Panc1 (cell line): Measurements from ENCODE around the gene DLGAP1. TPM values are rescaled to one million over a fixed set of nuclear protein-coding genes. Genes with fewer than 3 reads are reported as not detected.

Source experiments
- ATAC-seq: fragments of 200-7000 bp; cut with Tn5 transposase; 2 replicates; pipeline ENCODE4 v1.9.1; 2020; ENCODE audit warnings: mild to moderate bottlenecking, moderate library complexity
- BruUV-seq: library from RNA; stranded (reverse); fragments of 400-500 nt; replicated peaks from 2 replicates; lab custom pipeline; 2021; lab: Mats Ljungman, UMichigan
- CTCF ChIA-PET: fragments of 300-600 bp; sonication (Branson Sonifier 250); formaldehyde crosslinking; loops from one replicate; lab custom pipeline; 2022; ENCODE audit warnings: antibody characterized with exemption; lab: Charles Lee
- POLR2A ChIA-PET: fragments of 300-600 bp; sonication (Branson Sonifier 250); formaldehyde crosslinking; loops from one replicate; lab custom pipeline; 2022; ENCODE audit warnings: antibody characterized with exemption; lab: Charles Lee
- DNase-seq: peaks from one replicate; pipeline ENCODE4 v3.0.0-alpha.2; 2010; ENCODE audit warnings: low read depth, low spot score
- H3K27ac ChIP-seq: 2 replicates; pipeline ENCODE4 v1.5.1; 2011; ENCODE audit warnings: mild to moderate bottlenecking, low read length, inconsistent platforms
- H3K27me3 ChIP-seq: fragments of 200-500 bp; sonication (Bioruptor generic); 2 replicates; pipeline ENCODE4 v1.6.0; 2014; ENCODE audit warnings: low read length, inconsistent platforms; ENCODE audit not compliant: control insufficient read depth, insufficient read depth
- H3K36me3 ChIP-seq: fragments of 200-500 bp; sonication (Bioruptor generic); 2 replicates; pipeline ENCODE4 v1.5.1; 2014; ENCODE audit warnings: inconsistent platforms, mild to moderate bottlenecking, low read length, moderate library complexity; ENCODE audit not compliant: control insufficient read depth, insufficient read depth
- H3K4me1 ChIP-seq: 2 replicates; pipeline ENCODE4 v1.5.1; 2011; ENCODE audit warnings: inconsistent platforms, mild to moderate bottlenecking, low read length, moderate library complexity; ENCODE audit not compliant: control insufficient read depth, insufficient read depth
- H3K4me3 ChIP-seq, 2 experiments: 2 replicates each; pipeline ENCODE4 v1.5.1; 2011 to 2012; ENCODE audit warnings: low read depth in 2 of 2, low read length in 2 of 2, mild to moderate bottlenecking in 2 of 2, inconsistent platforms in 1 of 2, moderate library complexity in 1 of 2
- H3K9me3 ChIP-seq: fragments of 200-500 bp; sonication (Bioruptor generic); 2 replicates; pipeline ENCODE4 v1.5.1; 2014; ENCODE audit warnings: low read depth, mild to moderate bottlenecking, inconsistent platforms, low read length, moderate library complexity; ENCODE audit not compliant: control insufficient read depth, insufficient read depth
- CTCF ChIP-seq: fragments of 450-650 bp; IDR thresholded peaks from 2 replicates; pipeline ENCODE4 v1.5.1; 2017; ENCODE audit warnings: mild to moderate bottlenecking
- POLR2AphosphoS5 ChIP-seq: IDR thresholded peaks from 2 replicates; pipeline ENCODE4 v1.6.1; 2012; ENCODE audit warnings: mild to moderate bottlenecking, low read depth, low read length, moderate library complexity
- REST ChIP-seq, 2 experiments: IDR thresholded peaks; 2 replicates each; pipeline ENCODE4 v1.6.1; 2011 to 2012; ENCODE audit warnings: low read depth in 2 of 2, control low read depth in 1 of 2, low read length in 1 of 2, mild to moderate bottlenecking in 1 of 2, moderate library complexity in 1 of 2; ENCODE audit not compliant: insufficient read depth in 1 of 2
- SIN3A ChIP-seq: IDR thresholded peaks from 2 replicates; pipeline ENCODE4 v1.6.1; 2012; ENCODE audit warnings: low read depth, mild to moderate bottlenecking, low read length, moderate library complexity, borderline replicate concordance; ENCODE audit not compliant: insufficient read depth
- TCF7L2 ChIP-seq: IDR thresholded peaks from 2 replicates; pipeline ENCODE4 v1.6.1; 2011; ENCODE audit warnings: mild to moderate bottlenecking, low read depth, low read length, inconsistent platforms
- in situ Hi-C: cut with HindIII; loops from 2 replicates; pipeline ENCODE4 v1.10.0; 2016; ENCODE audit warnings: low sequenced_read_pairs, low pct_unique_long_range_greater_than_20kb
- intact Hi-C: fragments of 100-400 bp; cut with micrococcal nuclease; formaldehyde crosslinking; loops from one replicate; pipeline ENCODE4 v1.10.0; 2022; ENCODE audit not compliant: unreplicated experiment
- total RNA-seq: library from RNA; stranded (reverse); gene quantifications from one replicate; pipeline ENCODE4 v1.2.1, GENCODE V29; 2021; ENCODE audit not compliant: unreplicated experiment

DLGAP1 gene
- total RNA-seq, 1 experiment from 2014 or later = 1.8 TPM

- ChIA-PET POLR2A (no interaction called here), CTCF (no interaction called here)
- Histone ChIP-seq H3K36me3 (no peaks in the 10 kb centered on the region), H3K9me3 (no peaks in the 10 kb centered on the region), H3K4me1 (no peaks in the 10 kb centered on the region), H3K4me3 (no peak overlapping the region), H3K27ac (no peak overlapping the region), H3K27me3 (no peaks in the 10 kb centered on the region)
- in situ Hi-C loops (no loop called here), intact Hi-C loops (no loop called here)
- ATAC-seq (no peak), DNase-seq (no peak)
- TF ChIP-seq SIN3A = no peak
- TF ChIP-seq TCF7L2 = no peak
- no peak for TF ChIP-seq REST (IDR thresholded peaks at IDR 0.05; ENCODE audit: insufficient read depth in 1 of 2, low read depth in 2 of 2, low read length in 1 of 2)
- no peak for TF ChIP-seq CTCF
- no peak for TF ChIP-seq POLR2AphosphoS5
- BruUV-seq = no TSS peak
These were observed 481.8 kb downstream of the DLGAP1 start for GRCh38 chr18:3973191-3973850.

GRCh38 chr18:3972291-3972930 lies 482.7 kb downstream of the DLGAP1 start:
- POLR2A ChIA-PET = no interaction called here
- Histone ChIP-seq H3K36me3 (no peaks in the 10 kb centered on the region), H3K9me3 (no peaks in the 10 kb centered on the region), H3K4me1 (no peaks in the 10 kb centered on the region; the same call in 1 of the 2 replicates), H3K4me3 (no peak overlapping the region), H3K27me3 (no peaks in the 10 kb centered on the region), H3K27ac (no peak overlapping the region)
- no TSS peak for BruUV-seq
- no peak for ATAC-seq
- intact Hi-C loops (no loop called here), in situ Hi-C loops (no loop called here)
- CTCF ChIA-PET = no interaction called here
- DNase-seq = no peak
- no peak for TF ChIP-seq REST (IDR thresholded peaks at IDR 0.05; ENCODE audit: insufficient read depth in 1 of 2, low read depth in 2 of 2, low read length in 1 of 2)
- TF ChIP-seq CTCF = no peak
- TF ChIP-seq SIN3A = no peak
- TF ChIP-seq POLR2AphosphoS5 = no peak
- TF ChIP-seq TCF7L2 = no peak
